Measurements from ENCODE around the gene C2orf81. TPM values are rescaled to one million over a fixed set of nuclear protein-coding genes. Genes with fewer than 3 reads are reported as not detected.

The C2orf81 gene
- total and polyA plus RNA-seq, 2 of the 4 experiments (the other 2 are of a cell fraction): 0.18 to 0.74 TPM

DNA sequence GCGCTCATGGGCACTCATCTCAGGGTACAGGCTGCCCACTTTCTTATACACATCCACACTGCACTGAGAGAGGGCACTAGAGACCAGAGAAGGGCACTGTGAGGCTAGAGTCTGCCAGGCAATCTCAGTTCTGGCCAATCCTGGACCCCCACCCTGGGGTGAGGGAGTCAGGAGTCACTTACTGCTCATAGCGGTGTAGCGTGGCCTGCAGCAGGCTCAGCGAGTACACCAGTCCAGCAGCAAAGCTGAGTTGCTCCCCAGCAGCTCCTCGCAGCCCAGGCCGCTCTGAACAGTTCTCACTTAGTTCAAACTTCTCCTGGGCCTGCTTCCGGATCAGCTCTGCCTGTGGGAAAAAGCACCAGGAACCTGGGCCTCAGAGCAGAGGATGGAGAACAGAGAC lies 53.6 kb downstream of the C2orf81 start:
- H3K27ac ChIP-seq (ENCODE audit: insufficient read depth, low read length): no peak overlapping the region
- intact Hi-C loops (cut with micrococcal nuclease) (no loop called here), in situ Hi-C loops (cut with MboI; ENCODE audit: low sequenced_read_pairs) (no loop called here), dilution Hi-C loops (cut with HindIII; ENCODE audit: low sequenced_read_pairs, unreplicated experiment) (no loop called here)
- H3K9me1 ChIP-seq (ENCODE audit: insufficient read depth, low read length): no peaks in the 10 kb centered on the region
- no peak overlapping the region for H3K9ac ChIP-seq (ENCODE audit: low read depth, low read length)
- H2AFZ ChIP-seq (replicated peaks; ENCODE audit: low read length, poor library complexity): no peak overlapping the region
- H3K79me1 ChIP-seq (ENCODE audit: low read depth in 1 of 2, low read length in 2 of 2): peaks cover 2 to 4% of the 10 kb centered on the region in 2 experiments; a peak in 2 of 4 replicates
- no peak overlapping the region for H2BK20ac ChIP-seq (ENCODE audit: low read depth, low read length)
- H3K56ac ChIP-seq (ENCODE audit: extremely low read depth, insufficient read depth, low read length): no peak overlapping the region
- H3K4me2 ChIP-seq (ENCODE audit: low read depth, low read length): no peak overlapping the region
- no peak overlapping the region for H3K23ac ChIP-seq (ENCODE audit: low read depth, low read length)
- no peak overlapping the region for H3K4ac ChIP-seq (ENCODE audit: low read depth, low read length)
- no peak overlapping the region for H2AK5ac ChIP-seq (ENCODE audit: low read depth, low read length)
- H2BK15ac ChIP-seq (ENCODE audit: low read depth, low read length): no peak overlapping the region
- DNase-seq (no peak), ATAC-seq (ENCODE audit: low read depth) (no peak)
- no peak overlapping the region for H2BK120ac ChIP-seq (ENCODE audit: low read depth, low read length)
- H4K20me1 ChIP-seq (ENCODE audit: insufficient read depth, low read length): peaks cover 10% of the 10 kb centered on the region
- no peak overlapping the region for H2BK5ac ChIP-seq (ENCODE audit: low read depth, low read length, poor library complexity, severe bottlenecking)
- H4K5ac ChIP-seq (ENCODE audit: low read depth, low read length): no peak overlapping the region
- no peaks in the 10 kb centered on the region for H3K4me1 ChIP-seq (ENCODE audit: control insufficient read depth, insufficient read depth, low read length)
- H4K91ac ChIP-seq (ENCODE audit: insufficient read depth, low read depth, low read length): no peak overlapping the region
- CTCF ChIA-PET: interaction anchor here (0.6 kb wide), 1 partner anchor 97 kb away, joined by 4 read pairs; no protein-coding TSS in a partner anchor
- H4K8ac ChIP-seq (ENCODE audit: low read depth in 2 of 2, low read length in 2 of 2): no peak overlapping the region
- no peaks in the 10 kb centered on the region for H3K9me3 ChIP-seq (ENCODE audit: control insufficient read depth, insufficient read depth, low read length)
- H3K27me3 ChIP-seq (ENCODE audit: control insufficient read depth, insufficient read depth, low read length): no peaks in the 10 kb centered on the region
- H2AK9ac ChIP-seq (replicated peaks; ENCODE audit: low read depth, low read length, poor library complexity): no peak overlapping the region
- POLR2A ChIA-PET (ENCODE audit: unreplicated experiment): no interaction called here
- no peak overlapping the region for H3K18ac ChIP-seq (ENCODE audit: low read depth, low read length)
- no CpG with 5 or more reads among the region's 7 CpGs for whole genome bisulfite sequencing, 2 experiments (ENCODE audit: extremely low coverage in 2 of 2, insufficient read length in 1 of 2)
- no peak overlapping the region for H3K14ac ChIP-seq (replicated peaks; ENCODE audit: low read depth, low read length)
- BruUV-seq (replicated peaks): no TSS peak
- peaks cover 87% of the 10 kb centered on the region for H3K36me3 ChIP-seq (ENCODE audit: control insufficient read depth, insufficient read depth, low read length)
- TF ChIP-seq, protein P1, sequence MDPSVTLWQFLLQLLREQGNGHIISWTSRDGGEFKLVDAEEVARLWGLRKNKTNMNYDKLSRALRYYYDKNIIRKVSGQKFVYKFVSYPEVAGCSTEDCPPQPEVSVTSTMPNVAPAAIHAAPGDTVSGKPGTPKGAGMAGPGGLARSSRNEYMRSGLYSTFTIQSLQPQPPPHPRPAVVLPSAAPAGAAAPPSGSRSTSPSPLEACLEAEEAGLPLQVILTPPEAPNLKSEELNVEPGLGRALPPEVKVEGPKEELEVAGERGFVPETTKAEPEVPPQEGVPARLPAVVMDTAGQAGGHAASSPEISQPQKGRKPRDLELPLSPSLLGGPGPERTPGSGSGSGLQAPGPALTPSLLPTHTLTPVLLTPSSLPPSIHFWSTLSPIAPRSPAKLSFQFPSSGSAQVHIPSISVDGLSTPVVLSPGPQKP (IDR thresholded peaks at IDR 0.05; ENCODE audit: borderline replicate concordance, low read depth, low read length): no peak
- TF ChIP-seq SMC3 (IDR thresholded peaks at IDR 0.05; ENCODE audit: low read depth, low read length): no peak
- TF ChIP-seq RCOR1 (IDR thresholded peaks at IDR 0.05; ENCODE audit: insufficient replicate concordance, low read length): no peak
- no peak for TF ChIP-seq NFE2L2 (IDR thresholded peaks at IDR 0.05; ENCODE audit: low read depth, low read length)
- TF ChIP-seq RAD21 (IDR thresholded peaks at IDR 0.05; ENCODE audit: low read length): no peak
- TF ChIP-seq RFX5 (IDR thresholded peaks at IDR 0.05; ENCODE audit: low read depth, low read length): no peak
- TF ChIP-seq, protein P2, sequence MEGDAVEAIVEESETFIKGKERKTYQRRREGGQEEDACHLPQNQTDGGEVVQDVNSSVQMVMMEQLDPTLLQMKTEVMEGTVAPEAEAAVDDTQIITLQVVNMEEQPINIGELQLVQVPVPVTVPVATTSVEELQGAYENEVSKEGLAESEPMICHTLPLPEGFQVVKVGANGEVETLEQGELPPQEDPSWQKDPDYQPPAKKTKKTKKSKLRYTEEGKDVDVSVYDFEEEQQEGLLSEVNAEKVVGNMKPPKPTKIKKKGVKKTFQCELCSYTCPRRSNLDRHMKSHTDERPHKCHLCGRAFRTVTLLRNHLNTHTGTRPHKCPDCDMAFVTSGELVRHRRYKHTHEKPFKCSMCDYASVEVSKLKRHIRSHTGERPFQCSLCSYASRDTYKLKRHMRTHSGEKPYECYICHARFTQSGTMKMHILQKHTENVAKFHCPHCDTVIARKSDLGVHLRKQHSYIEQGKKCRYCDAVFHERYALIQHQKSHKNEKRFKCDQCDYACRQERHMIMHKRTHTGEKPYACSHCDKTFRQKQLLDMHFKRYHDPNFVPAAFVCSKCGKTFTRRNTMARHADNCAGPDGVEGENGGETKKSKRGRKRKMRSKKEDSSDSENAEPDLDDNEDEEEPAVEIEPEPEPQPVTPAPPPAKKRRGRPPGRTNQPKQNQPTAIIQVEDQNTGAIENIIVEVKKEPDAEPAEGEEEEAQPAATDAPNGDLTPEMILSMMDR (conservative IDR thresholded peaks at IDR 0.05; ENCODE audit: low read depth, low read length): no peak
- TF ChIP-seq MAZ (IDR thresholded peaks at IDR 0.05; ENCODE audit: borderline replicate concordance, low read depth, low read length): no peak
- no peak for TF ChIP-seq FOS (IDR thresholded peaks at IDR 0.05; ENCODE audit: low read depth, low read length)
- no peak for TF ChIP-seq CHD1 (IDR thresholded peaks at IDR 0.05; ENCODE audit: low read depth, low read length)
- no peak overlapping the region for H3K4me3 ChIP-seq (ENCODE audit: insufficient read depth, low read depth, low read length)

Measured in IMR-90 (cell line).